ENCODE data around the gene SPACA1.

DNA sequence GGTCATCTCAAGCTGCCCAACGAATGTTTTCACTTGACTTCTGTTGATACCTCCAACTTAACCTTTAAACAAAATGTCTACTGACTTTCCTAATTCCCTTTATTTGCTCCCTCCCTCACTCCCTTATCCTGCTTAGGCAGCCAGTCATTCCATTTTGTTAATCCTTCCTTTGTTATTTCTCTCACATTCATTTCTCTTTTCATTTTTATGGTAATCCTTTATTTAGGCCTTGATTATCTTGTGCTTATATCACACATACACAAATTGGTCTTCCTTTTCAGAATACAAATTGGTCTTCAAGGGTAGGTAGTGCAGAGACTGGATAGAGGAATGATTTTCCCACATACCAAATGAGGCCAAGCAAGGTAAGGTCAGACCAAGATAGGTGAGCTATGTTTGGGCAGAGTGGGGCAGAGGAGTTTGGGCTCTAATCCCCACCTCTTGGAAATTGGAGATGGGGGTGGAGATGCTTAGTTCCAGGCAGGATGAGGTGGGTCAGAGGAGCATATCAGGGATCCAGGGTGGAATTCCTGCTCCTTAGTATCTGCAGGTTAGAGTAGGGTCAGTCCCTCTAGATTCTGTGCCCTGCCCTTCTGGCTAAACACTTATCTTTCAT, 2.0 kb upstream of the SPACA1 start:
- no peak for TF ChIP-seq ZNF263 (CRISPR knock-in tag; IDR thresholded peaks at IDR 0.05; ENCODE audit: borderline replicate concordance)
- TF ChIP-seq POLR2A (conservative IDR thresholded peaks at IDR 0.05) = no peak
- no peak for TF ChIP-seq GTF2E2 (tag; IDR thresholded peaks at IDR 0.05)
- no peak for TF ChIP-seq TSC22D4 (tag; IDR thresholded peaks at IDR 0.05)
- no peak for TF ChIP-seq CHCHD3 (CRISPR knock-in tag; IDR thresholded peaks at IDR 0.05)
- TF ChIP-seq ZFP30 (CRISPR knock-in tag; IDR thresholded peaks at IDR 0.05; ENCODE audit: borderline replicate concordance) = no peak
- no peak for TF ChIP-seq ZNF224 (CRISPR knock-in tag; IDR thresholded peaks at IDR 0.05)
- TF ChIP-seq NR2C2 (CRISPR knock-in tag; IDR thresholded peaks at IDR 0.05) = no peak
- TF ChIP-seq NR2C2 (tag; IDR thresholded peaks at IDR 0.05) = no peak
- TF ChIP-seq JUN (IDR thresholded peaks at IDR 0.05; ENCODE audit: borderline replicate concordance, low read depth, low read length) = no peak
- TF ChIP-seq JUN (CRISPR knock-in tag; IDR thresholded peaks at IDR 0.05; ENCODE audit: borderline replicate concordance) = no peak
- TF ChIP-seq, protein P1, sequence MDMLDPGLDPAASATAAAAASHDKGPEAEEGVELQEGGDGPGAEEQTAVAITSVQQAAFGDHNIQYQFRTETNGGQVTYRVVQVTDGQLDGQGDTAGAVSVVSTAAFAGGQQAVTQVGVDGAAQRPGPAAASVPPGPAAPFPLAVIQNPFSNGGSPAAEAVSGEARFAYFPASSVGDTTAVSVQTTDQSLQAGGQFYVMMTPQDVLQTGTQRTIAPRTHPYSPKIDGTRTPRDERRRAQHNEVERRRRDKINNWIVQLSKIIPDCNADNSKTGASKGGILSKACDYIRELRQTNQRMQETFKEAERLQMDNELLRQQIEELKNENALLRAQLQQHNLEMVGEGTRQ (CRISPR knock-in tag; IDR thresholded peaks at IDR 0.05) = no peak

All from K562 (cell line).